ENCODE measurements around the gene VDAC1. TPM values are rescaled to one million over a fixed set of nuclear protein-coding genes. Genes with fewer than 3 reads are reported as not detected.

VDAC1 gene
- total RNA-seq, 6 experiments from 2014 or later = 276 to 324 (median 316) TPM

- Mint-ChIP-seq H3K9me3 (no peaks in the 10 kb centered on the region; the same call in 1 of the 2 replicates), H3K4me1 (ENCODE audit: low read depth) (peaks cover 48% of the 10 kb centered on the region), H3K4me3 (peak overlapping the region; percentile 98), H3K36me3 (ENCODE audit: low read depth) (peaks cover 42% of the 10 kb centered on the region), H3K27me3 (ENCODE audit: insufficient read depth) (peaks cover 5% of the 10 kb centered on the region), H3K27ac (peak overlapping the region; percentile 97)
- DNase-seq = peak; percentile 30
- TF ChIP-seq, protein P1, sequence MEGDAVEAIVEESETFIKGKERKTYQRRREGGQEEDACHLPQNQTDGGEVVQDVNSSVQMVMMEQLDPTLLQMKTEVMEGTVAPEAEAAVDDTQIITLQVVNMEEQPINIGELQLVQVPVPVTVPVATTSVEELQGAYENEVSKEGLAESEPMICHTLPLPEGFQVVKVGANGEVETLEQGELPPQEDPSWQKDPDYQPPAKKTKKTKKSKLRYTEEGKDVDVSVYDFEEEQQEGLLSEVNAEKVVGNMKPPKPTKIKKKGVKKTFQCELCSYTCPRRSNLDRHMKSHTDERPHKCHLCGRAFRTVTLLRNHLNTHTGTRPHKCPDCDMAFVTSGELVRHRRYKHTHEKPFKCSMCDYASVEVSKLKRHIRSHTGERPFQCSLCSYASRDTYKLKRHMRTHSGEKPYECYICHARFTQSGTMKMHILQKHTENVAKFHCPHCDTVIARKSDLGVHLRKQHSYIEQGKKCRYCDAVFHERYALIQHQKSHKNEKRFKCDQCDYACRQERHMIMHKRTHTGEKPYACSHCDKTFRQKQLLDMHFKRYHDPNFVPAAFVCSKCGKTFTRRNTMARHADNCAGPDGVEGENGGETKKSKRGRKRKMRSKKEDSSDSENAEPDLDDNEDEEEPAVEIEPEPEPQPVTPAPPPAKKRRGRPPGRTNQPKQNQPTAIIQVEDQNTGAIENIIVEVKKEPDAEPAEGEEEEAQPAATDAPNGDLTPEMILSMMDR (IDR thresholded peaks at IDR 0.05) = no peak
These were observed 35.0 kb downstream of the VDAC1 start for GRCh38 chr5:133969654-133970324.

- Mint-ChIP-seq H3K36me3 (ENCODE audit: low read depth) (peaks cover 49% of the 10 kb centered on the region), H3K9me3 (peaks cover 4% of the 10 kb centered on the region), H3K27me3 (ENCODE audit: insufficient read depth) (peaks cover 5% of the 10 kb centered on the region), H3K4me3 (peak within 1 kb of the TSS; percentile 98), H3K4me1 (ENCODE audit: low read depth) (peaks cover 58% of the 10 kb centered on the region), H3K27ac (peak within 1 kb of the TSS; percentile 97)
- DNase-seq = peak; percentile 96
- TF ChIP-seq, protein P1 (IDR thresholded peaks at IDR 0.05) = no peak
These were observed 36.4 kb downstream of the VDAC1 start, which contains the start of gene C5orf15 for GRCh38 chr5:133968204-133968980. Gene C5orf15, minus strand, starts transcription at chr5:133968625. Its CDS starts 41 bp downstream, at chr5:133968584.

DNA sequence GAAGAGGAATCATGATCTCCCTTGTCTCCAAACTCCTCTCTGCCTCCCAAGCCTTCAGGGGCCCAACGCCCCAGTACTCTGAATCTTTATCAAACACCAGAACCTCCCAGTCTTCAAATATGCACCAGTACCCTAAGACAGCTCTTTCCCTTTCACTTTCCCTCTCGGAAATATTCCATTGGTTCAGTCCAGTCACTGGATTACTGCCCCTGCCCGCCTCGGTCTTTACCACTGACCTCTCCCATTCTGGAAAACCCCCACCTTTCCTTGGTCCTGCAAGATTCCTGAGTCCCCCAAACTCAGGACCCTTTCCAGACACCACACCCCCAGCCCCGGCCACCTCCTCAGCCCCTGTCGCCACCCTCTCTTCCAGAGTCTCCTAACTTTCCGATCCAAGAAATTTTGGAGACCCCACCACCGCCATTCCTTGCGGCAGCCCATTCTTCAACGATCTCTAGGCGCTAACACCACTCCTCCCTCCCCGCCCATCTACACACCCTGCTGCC is 37.0 kb downstream of the VDAC1 start:
- Mint-ChIP-seq H3K27me3 (ENCODE audit: insufficient read depth) (peaks cover 5% of the 10 kb centered on the region), H3K36me3 (ENCODE audit: low read depth) (peaks cover 51% of the 10 kb centered on the region), H3K9me3 (peaks cover 6% of the 10 kb centered on the region), H3K4me3 (peak overlapping the region; percentile 98), H3K27ac (peak overlapping the region; percentile 97), H3K4me1 (ENCODE audit: low read depth) (peaks cover 64% of the 10 kb centered on the region)
- no peak for DNase-seq
- TF ChIP-seq, protein P1 (IDR thresholded peaks at IDR 0.05) = no peak

- Mint-ChIP-seq H3K27ac (peak overlapping the region; percentile 97), H3K27me3 (ENCODE audit: insufficient read depth) (peaks cover 5% of the 10 kb centered on the region), H3K36me3 (ENCODE audit: low read depth) (peaks cover 49% of the 10 kb centered on the region), H3K9me3 (peaks cover 6% of the 10 kb centered on the region), H3K4me3 (peak overlapping the region; percentile 98), H3K4me1 (ENCODE audit: low read depth) (peaks cover 70% of the 10 kb centered on the region)
- DNase-seq = no peak
- TF ChIP-seq, protein P1 (IDR thresholded peaks at IDR 0.05) = no peak
These were observed 37.7 kb downstream of the VDAC1 start for GRCh38 chr5:133967124-133967523.

GRCh38 chr5:133966090-133966489 is 38.7 kb downstream of the VDAC1 start:
- H3K9me3 Mint-ChIP-seq = peaks cover 6% of the 10 kb centered on the region
- H3K27ac Mint-ChIP-seq = peak overlapping the region; percentile 97; the same call in 1 of the 2 replicates
- peaks cover 73% of the 10 kb centered on the region for H3K4me1 Mint-ChIP-seq (ENCODE audit: low read depth)
- TF ChIP-seq, protein P1 (IDR thresholded peaks at IDR 0.05) = no peak
- peaks cover 5% of the 10 kb centered on the region for H3K27me3 Mint-ChIP-seq (ENCODE audit: insufficient read depth)
- H3K4me3 Mint-ChIP-seq = no peak overlapping the region; the same call in 1 of the 2 replicates
- no peak for DNase-seq
- peaks cover 41% of the 10 kb centered on the region for H3K36me3 Mint-ChIP-seq (ENCODE audit: low read depth)
